ENCODE data around the gene CD151.

The CD151 gene

GRCh38 chr11:797296-798092 is 35.3 kb upstream of the CD151 start:
- DNase-seq: peak; percentile 86

DNA sequence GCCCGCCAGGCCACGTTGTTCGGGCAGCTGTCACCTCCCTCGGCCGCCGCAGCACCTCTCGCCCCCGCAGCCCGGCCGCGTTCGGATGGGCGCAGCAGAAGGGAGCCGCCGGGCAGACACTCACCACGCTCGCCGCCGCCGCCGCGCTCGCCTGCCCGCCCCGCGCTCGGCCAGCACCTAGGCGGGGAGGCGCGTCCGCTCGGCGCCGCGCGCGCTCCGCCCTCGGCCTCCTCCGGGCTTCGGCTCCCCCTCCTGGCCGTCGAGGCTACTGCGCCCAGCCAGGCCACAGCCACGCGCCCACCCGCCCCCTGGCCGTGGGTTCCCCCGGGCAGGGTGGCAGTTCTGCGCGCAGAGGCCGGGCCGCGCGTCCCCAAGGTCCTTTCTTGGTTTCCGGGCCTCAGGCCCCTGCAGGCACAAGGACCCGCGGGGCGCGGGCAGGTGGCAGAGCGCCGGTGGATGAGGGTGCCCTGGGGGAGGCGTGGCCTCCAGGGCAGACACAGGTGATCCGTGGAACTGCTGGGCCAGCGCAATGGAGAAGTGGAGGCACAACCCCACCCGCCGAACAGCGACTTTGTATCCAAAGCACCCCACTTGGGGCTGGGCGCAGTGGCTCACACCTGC is 34.5 kb upstream of the CD151 start, which contains the start of gene SLC25A22:
TSS of gene SLC25A22 (minus strand) at position 189 of the 621 bp plus-strand sequence. CDS start 3,275 bp downstream, outside the sequence.
- DNase-seq: peak; percentile 91

GRCh38 chr11:799641-800316 is 33.0 kb upstream of the CD151 start:
- no peak for DNase-seq

DNA sequence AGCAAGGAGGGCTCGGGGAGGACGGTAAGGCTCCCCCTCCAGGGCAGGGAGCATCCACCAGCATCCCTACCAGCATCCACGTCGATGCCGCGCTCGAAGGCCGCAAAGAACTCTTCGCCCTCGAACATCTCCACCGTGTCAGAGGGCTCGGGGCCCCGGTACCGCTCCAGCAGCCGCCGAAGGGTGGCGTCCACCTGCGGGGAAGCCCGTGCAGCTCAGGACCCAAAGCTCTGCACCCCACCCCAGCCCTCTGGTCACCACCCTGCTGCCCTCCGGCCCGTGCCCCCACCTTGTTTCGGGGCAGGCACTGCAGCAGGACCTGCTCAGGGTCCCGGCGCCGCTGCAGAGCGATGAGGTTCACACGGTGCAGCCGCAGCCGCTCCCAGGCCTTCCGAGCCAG is 32.3 kb upstream of the CD151 start:
- DNase-seq: no peak

- no peak for DNase-seq
Observed at GRCh38 chr11:801097-801780, 31.5 kb upstream of the CD151 start.

DNA sequence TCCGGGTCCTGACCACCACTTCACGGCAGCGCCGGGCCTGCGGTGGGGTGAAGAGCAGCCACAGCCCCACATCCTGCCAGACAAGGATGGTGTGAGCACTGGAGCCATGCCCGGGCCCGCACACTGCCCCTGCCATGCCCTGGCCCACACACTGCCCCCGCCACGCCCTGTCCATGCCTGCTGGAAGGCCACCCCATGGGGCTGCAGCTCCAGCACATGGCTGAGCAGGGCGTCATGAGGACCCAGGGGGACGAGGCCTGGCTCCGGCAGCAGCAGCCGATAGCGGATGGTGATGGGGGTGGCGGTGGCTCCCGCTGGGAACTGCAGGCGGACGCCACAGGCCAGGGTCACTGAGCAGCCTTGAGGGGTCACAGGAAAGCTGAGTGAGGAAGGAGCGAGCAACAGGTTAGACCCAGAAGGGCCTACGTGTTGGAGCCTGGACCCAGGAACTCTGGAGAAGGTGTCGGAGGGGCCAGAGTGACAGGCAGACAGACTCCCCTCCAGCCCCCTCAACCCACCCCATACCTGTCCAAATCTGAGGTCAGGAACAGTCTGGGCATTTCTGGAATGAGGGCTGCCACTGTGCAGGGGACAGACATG is 30.6 kb upstream of the CD151 start:
- no peak for DNase-seq

DNA sequence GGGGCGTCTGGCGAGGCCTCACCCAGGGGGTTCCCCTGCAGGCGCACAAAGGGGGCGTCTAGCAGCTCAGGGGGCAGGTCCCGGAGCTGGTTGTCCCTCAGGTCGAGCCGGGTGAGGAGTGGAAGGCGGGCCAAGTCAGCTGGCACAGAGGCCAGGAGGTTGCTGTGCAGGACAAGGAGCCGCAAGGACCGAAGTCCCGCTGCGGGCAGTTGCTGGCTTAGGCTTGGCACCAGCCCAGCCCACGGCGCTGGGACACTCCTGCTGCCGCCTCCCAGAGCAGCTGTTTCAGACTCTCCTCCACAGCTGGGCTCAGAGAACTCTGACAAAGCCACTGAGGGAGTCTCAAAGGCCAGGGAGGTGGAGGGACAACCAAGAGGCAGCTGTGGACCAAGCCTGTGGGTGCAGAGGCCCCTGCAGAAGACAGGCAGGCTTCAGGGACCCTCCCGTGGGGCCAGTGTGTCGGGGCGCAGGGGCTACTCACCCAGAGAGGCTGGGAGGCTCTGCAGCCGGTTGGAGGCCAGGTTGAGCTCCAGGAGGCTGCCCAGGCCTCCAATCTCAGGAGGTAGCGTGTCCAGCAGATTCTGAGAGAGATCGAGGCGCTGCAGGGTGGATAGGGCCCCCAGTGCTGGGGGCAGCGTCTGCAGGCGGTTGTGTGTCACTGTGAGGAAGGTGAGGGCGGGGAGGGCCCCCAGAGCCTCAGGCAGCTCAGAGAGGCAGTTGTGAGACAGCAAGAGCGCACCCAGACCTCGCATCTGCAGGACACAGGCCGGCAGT is 29.9 kb upstream of the CD151 start:
- DNase-seq: no peak

DNA sequence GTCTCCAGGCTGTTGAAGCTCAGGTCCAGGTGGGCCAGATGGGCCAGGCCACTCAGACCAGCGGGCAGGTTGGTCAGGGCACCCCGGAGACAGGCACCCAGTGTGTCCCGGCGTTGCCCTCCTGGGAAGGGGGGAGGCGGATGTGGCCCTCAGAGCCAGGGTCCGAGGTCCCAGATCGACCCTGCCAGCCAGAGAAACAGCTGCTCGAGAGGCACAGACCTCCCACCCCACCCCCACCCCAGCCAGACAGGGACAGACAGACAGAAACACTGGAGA is 29.3 kb upstream of the CD151 start:
- no peak for DNase-seq

GRCh38 chr11:803770-804598 is 28.8 kb upstream of the CD151 start:
- no peak for DNase-seq

GRCh38 chr11:804599-804964 is 28.2 kb upstream of the CD151 start:
- no peak for DNase-seq

GRCh38 chr11:808427-809286 is 24.1 kb upstream of the CD151 start:
- peak; percentile 62 for DNase-seq

DNA sequence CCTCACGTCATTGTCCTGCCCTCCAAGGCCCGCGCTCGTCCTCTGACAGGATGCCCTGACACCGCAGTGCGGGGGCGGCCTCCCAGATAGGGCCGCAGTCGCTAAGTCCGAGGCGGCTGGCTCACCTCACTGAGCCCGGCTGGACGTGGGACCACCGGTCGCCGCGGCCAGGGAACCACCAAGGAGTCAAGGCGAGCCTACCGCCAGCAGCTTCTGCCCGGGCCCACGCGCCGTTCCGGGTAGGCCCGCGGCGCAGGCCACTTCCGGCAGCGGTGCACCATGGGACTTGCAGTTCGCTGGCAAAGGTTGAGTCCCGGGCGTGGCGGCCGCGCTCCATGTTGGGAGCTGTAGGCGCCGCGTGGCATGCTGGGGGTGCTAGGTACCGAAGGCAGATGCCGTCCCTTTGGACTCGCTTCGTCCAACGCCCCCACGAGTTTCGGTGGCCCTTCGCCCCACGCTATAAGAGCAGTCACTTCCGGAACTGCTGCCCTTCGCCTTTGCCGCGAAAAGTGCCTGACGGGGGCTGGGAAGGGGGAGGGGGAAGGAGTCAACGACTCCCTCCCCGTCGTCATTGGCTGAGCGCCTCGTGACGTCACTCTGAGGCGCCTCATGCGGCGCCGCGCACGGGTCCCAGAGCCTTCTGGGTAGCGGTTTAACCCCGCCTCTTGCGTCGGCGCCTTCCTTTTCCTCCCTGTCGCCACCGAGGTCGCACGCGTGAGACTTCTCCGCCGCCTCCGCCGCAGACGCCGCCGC is 23.3 kb upstream of the CD151 start, which contains the start of gene RPLP2:
TSS of gene RPLP2 (plus strand) at position 681 of the 753 bp plus-strand sequence. CDS start 268 bp downstream, outside the sequence.
- DNase-seq: peak; percentile 99

GRCh38 chr11:810040-810567 is 22.6 kb upstream of the CD151 start:
- DNase-seq: no peak

DNA sequence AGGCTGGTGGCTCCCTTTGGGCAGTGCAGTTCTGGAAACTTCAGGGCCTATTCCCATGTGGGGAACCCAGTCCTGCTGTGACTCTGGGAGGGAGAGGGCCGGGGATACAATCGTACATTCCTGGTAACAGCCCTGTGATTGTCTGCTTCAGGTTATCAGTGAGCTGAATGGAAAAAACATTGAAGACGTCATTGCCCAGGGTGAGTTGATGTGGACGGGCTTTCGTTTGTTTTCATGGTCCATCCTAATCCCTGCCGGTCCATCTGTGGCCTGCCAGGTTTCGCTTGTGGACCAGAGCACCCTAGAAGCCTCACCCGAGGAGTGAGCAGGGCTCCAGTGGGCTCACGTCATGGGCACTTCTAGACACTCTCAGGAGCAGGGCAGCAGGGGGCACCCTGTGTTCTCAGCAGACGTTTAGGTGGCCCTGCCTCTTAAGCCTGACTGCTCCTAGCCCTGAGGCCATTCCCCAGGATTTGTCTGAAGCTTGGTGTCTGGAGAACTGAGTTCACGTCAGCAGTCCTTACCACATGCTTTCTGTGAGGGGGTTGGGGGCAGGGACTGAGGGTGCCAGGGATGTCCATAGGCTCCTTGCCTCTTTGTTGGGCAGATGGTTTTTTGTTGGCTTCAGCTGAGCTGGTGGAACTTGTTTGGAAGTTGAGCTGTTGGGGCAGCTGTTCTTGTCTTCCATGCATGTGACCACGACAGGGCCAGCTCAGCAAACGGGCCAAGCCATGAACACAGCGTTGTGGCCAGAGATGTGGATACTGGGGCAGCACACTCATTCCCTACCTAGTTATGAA is 21.1 kb upstream of the CD151 start:
- DNase-seq: no peak

- no peak for DNase-seq
Observed at GRCh38 chr11:812390-812789, 20.4 kb upstream of the CD151 start.

- no peak for DNase-seq
Observed at GRCh38 chr11:813072-813455, 19.7 kb upstream of the CD151 start.

DNA sequence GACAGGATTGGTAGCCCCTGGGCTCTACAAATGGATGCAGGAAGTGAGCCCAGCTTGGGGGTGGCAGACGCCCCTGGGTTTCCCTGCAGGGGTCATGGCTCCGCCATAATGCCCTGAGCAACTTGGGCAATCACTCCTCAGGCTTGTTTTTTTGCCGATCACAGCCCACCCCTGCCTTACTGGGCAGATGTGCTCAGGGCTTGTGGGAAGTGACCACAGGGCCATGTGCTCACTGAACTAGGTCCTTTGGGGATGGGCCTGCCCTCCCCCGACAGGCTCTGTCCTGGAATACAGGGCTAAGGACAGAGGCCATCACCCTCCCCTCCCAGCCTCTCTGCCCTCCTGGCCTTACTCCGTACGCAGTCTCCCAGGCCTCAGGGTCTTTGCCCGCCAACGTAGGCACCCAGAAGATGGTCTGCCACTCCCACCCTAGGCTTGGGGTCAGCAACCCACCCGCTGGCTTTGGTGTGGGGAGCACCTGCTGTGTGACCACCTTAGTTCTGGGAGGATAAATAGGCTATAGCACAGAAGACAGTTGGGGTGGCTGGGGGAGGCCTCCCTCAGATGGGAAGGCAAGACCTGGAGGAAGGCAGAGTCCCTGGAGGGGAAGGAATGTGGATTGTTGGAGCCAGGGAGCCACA is 19.2 kb upstream of the CD151 start:
- no peak for DNase-seq

Measured in stimulated activated CD8-positive, alpha-beta memory T cell treated with anti-CD3 and anti-CD28 coated beads, Interleukin-4, amount 100 ng/mL, for 48 hours (primary cell).